ENCODE measurements around the gene PRSS8. TPM values are rescaled to one million over a fixed set of nuclear protein-coding genes. Genes with fewer than 3 reads are reported as not detected.

The PRSS8 gene
- total and polyA plus RNA-seq, 2 donors (not counting 3 experiments of a cell fraction or from before 2014, with no cell fraction given) = 0.12 TPM; not detected in 1

DNA sequence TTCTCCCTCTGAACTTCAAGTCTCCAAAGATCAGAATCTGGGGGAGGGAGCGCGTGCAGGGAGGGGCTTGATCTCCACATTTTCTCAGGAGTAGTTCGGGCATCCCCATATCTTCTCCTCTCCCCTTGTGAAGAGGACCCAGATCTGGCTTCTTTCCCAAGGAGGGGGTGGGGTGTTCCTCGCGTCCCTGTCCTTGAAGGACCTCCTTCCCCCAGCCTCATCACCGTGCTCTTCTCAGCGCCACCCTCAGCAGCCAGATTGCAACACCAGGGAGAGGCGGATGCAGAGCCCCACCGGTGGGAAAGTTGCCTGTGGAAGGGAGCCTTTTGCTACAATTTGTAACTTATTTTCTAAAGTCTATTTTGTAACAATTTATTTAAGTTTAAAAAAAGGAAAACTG, 52.4 kb downstream of the PRSS8 start:
- peaks cover 3 to 29% of the 10 kb centered on the region in 2 experiments for H3K36me3 ChIP-seq (ENCODE audit: control insufficient read depth in 2 of 2, extremely low read depth in 1 of 2, insufficient read depth in 2 of 2, low read length in 2 of 2)
- CTCF ChIA-PET = no interaction called here

More for the DNA sequence above, 52.4 kb downstream of the PRSS8 start:
- Histone ChIP-seq H3K4me1 (ENCODE audit: control insufficient read depth, extremely low read depth, insufficient read depth, low read length) (no peaks in the 10 kb centered on the region), H2AFZ (ENCODE audit: low read depth, low read length) (no peak overlapping the region), H3K27ac (ENCODE audit: insufficient read depth, low read depth, low read length) (no peak overlapping the region), H3K9me1 (replicated peaks; ENCODE audit: control insufficient read depth, extremely low read depth, insufficient read depth, low read length) (no peaks in the 10 kb centered on the region), H3K9ac (replicated peaks; ENCODE audit: extremely low read depth, insufficient read depth, low read length) (no peak overlapping the region), H3K9me3 (replicated peaks; ENCODE audit: control insufficient read depth, insufficient read depth, low read length) (no peaks in the 10 kb centered on the region), H3K4me3 (replicated peaks in 1 of 3; ENCODE audit: insufficient read depth in 1 of 3, low read depth in 1 of 3, low read length in 3 of 3) (no peak overlapping the region), H3K27me3 (ENCODE audit: control insufficient read depth in 2 of 2, insufficient read depth in 2 of 2, low read length in 2 of 2) (no peaks in the 10 kb centered on the region), H4K20me1 (replicated peaks; ENCODE audit: control insufficient read depth, extremely low read depth, insufficient read depth, low read length) (no peaks in the 10 kb centered on the region), H3K79me2 (ENCODE audit: control insufficient read depth, insufficient read depth, low read length) (peaks cover 4% of the 10 kb centered on the region), H3K4me2 (ENCODE audit: insufficient read depth, low read length) (no peak overlapping the region)
- dilution Hi-C loops (cut with MboI; ENCODE audit: extremely low pct_ligation_motif_present, low sequenced_read_pairs) = no loop called here
- TF ChIP-seq JUN (IDR thresholded peaks at IDR 0.05; ENCODE audit: borderline replicate concordance, insufficient read depth, insufficient read length, low read depth) = no peak
- TF ChIP-seq, protein P1, sequence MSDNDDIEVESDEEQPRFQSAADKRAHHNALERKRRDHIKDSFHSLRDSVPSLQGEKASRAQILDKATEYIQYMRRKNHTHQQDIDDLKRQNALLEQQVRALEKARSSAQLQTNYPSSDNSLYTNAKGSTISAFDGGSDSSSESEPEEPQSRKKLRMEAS (IDR thresholded peaks at IDR 0.05; ENCODE audit: insufficient read depth, insufficient read length) = no peak
- no peak for TF ChIP-seq GATA2 (IDR thresholded peaks at IDR 0.05; ENCODE audit: insufficient read depth, insufficient read length, low read depth, low read length)
- TF ChIP-seq EZH2 (IDR thresholded peaks at IDR 0.05; ENCODE audit: borderline replicate concordance, low read depth, low read length, severe bottlenecking) = no peak
- TF ChIP-seq POLR2AphosphoS5 (IDR thresholded peaks at IDR 0.05; ENCODE audit: insufficient read depth, low read depth, low read length) = no peak
- TF ChIP-seq, protein P2, sequence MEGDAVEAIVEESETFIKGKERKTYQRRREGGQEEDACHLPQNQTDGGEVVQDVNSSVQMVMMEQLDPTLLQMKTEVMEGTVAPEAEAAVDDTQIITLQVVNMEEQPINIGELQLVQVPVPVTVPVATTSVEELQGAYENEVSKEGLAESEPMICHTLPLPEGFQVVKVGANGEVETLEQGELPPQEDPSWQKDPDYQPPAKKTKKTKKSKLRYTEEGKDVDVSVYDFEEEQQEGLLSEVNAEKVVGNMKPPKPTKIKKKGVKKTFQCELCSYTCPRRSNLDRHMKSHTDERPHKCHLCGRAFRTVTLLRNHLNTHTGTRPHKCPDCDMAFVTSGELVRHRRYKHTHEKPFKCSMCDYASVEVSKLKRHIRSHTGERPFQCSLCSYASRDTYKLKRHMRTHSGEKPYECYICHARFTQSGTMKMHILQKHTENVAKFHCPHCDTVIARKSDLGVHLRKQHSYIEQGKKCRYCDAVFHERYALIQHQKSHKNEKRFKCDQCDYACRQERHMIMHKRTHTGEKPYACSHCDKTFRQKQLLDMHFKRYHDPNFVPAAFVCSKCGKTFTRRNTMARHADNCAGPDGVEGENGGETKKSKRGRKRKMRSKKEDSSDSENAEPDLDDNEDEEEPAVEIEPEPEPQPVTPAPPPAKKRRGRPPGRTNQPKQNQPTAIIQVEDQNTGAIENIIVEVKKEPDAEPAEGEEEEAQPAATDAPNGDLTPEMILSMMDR (IDR thresholded peaks at IDR 0.05; ENCODE audit: extremely low read depth in 1 of 2, insufficient read depth in 1 of 2, low read depth in 1 of 2, low read length in 2 of 2) = no peak
- TF ChIP-seq FOS (IDR thresholded peaks at IDR 0.05; ENCODE audit: borderline replicate concordance, insufficient read depth, low read length) = no peak
- no peak for TF ChIP-seq POLR2A (IDR thresholded peaks at IDR 0.05; ENCODE audit: low read depth, low read length)
- TF ChIP-seq MYC (IDR thresholded peaks at IDR 0.05; ENCODE audit: low read depth, low read length) = no peak
- DNase-seq (ENCODE audit: low read depth, low spot score) = no peak
- no peak for FAIRE-seq
- no TSS peak for BruUV-seq (replicated peaks)
- POLR2A ChIA-PET = no interaction called here
- intact Hi-C loops (cut with micrococcal nuclease) = no loop called here

Data from endothelial cell of umbilical vein (primary cell).